ENCODE data around the gene SLC16A14. TPM values are rescaled to one million over a fixed set of nuclear protein-coding genes. Genes with fewer than 3 reads are reported as not detected.

SLC16A14 gene
- total RNA-seq, 1 donor from 2014 or later: 4.7 TPM

DNA sequence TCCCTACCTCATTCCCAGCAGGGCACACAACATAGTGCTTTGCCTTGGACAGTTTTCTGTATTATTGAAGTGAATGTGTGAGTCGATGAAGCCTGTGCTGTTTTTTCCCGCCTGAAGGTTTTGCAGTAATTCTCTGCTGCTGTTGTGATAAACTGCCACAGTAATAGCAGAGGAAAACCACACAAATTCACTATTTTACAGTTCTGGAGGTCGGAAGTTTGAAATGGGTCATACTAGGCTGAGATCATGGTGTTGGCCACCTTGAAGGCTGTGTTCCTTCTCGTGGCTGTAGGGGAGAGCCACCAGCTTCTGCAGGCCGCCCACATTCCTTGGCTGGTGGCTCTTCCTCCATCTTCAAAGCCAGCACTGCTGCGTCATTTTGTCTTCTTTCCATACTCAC is 678 bp upstream of the SLC16A14 start:
- Histone ChIP-seq H3K4me1 (peaks cover 6% of the 10 kb centered on the region), H3K9me3 (no peaks in the 10 kb centered on the region), H3K4me3 (no peak overlapping the region), H3K27ac (no peak overlapping the region), H3K27me3 (no peaks in the 10 kb centered on the region), H3K36me3 (no peaks in the 10 kb centered on the region)
- TF ChIP-seq, protein P1, sequence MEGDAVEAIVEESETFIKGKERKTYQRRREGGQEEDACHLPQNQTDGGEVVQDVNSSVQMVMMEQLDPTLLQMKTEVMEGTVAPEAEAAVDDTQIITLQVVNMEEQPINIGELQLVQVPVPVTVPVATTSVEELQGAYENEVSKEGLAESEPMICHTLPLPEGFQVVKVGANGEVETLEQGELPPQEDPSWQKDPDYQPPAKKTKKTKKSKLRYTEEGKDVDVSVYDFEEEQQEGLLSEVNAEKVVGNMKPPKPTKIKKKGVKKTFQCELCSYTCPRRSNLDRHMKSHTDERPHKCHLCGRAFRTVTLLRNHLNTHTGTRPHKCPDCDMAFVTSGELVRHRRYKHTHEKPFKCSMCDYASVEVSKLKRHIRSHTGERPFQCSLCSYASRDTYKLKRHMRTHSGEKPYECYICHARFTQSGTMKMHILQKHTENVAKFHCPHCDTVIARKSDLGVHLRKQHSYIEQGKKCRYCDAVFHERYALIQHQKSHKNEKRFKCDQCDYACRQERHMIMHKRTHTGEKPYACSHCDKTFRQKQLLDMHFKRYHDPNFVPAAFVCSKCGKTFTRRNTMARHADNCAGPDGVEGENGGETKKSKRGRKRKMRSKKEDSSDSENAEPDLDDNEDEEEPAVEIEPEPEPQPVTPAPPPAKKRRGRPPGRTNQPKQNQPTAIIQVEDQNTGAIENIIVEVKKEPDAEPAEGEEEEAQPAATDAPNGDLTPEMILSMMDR (IDR thresholded peaks at IDR 0.05): no peak
- intact Hi-C loops (cut with DNase I): no loop called here
- ATAC-seq (no peak), DNase-seq (no peak)

DNA sequence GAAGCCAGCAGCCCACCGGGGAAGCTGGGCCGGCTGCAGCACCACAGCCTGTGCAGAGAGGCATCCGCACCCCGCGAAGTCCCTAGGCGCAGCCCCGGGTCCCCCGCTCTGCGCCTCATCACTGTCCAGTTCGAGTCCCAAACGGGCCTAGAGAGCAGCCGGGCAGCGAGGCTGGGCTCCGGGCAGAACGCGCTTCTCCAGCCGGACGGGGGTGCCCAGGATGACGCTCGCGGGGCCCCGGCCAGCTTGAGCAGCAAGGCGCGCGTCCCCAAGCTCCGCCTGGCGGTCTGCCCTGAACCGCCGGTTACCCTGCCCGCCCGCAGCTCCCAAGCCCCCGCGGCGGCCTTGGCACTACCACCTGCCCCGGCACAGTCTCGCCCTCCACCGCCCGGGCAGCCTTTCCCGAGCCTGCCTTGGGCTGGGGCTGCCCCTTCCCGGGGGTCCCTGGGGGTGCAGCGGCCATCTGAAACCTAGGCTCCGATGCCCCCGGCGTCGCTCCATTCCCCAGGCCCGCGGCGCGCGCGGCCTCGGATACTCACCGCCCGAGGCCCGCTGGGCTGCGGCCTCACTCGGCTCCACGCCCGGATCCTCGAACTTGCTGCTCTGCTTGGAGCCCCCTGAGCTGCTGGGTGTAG is 591 bp downstream of the SLC16A14 start:
- ATAC-seq: peak; percentile 66
- H3K27ac ChIP-seq: peak overlapping the region; percentile 67
- peaks cover 6% of the 10 kb centered on the region for H3K4me1 ChIP-seq
- H3K4me3 ChIP-seq: peak overlapping the region; percentile 50
- peak; percentile 78 for DNase-seq
- H3K27me3 ChIP-seq: no peaks in the 10 kb centered on the region
- intact Hi-C loops (cut with DNase I): no loop called here
- TF ChIP-seq, protein P1 (IDR thresholded peaks at IDR 0.05): peak; percentile 32
- no peaks in the 10 kb centered on the region for H3K36me3 ChIP-seq
- no peaks in the 10 kb centered on the region for H3K9me3 ChIP-seq

DNA sequence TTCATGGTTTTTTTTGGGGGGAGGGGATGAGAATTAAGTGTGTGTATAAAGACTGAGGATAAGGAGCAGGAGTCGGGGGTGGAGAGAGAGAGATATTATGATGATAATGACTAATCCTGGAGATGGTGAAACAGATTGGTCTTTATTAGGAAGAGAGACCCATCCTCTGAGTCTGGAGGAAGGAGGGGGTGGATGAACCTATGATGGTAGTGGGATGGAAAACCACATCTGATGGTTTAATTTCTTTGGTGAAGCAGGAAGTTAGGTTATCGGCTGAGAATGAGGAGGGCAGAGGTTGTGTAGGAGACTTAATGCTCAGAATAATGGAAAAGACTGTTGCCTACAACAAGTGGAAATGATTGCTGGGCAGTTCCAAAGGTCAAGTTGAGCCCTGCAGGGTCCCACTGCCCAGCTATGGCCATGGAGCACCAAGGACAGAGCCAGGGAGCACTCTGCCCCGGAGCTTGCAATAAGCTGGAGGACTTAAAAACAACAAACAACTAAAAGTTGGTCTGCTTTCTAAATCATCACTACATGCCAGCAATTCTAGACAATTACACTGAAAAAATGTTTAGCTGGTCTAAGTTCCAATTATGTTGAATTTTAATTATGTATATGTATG is 7.9 kb downstream of the SLC16A14 start:
- Histone ChIP-seq H3K9me3 (no peaks in the 10 kb centered on the region), H3K4me1 (no peaks in the 10 kb centered on the region), H3K27ac (no peak overlapping the region), H3K27me3 (no peaks in the 10 kb centered on the region), H3K4me3 (no peak overlapping the region), H3K36me3 (no peaks in the 10 kb centered on the region)
- TF ChIP-seq, protein P1 (IDR thresholded peaks at IDR 0.05): no peak
- DNase-seq (no peak), ATAC-seq (no peak)
- intact Hi-C loops (cut with DNase I): no loop called here

DNA sequence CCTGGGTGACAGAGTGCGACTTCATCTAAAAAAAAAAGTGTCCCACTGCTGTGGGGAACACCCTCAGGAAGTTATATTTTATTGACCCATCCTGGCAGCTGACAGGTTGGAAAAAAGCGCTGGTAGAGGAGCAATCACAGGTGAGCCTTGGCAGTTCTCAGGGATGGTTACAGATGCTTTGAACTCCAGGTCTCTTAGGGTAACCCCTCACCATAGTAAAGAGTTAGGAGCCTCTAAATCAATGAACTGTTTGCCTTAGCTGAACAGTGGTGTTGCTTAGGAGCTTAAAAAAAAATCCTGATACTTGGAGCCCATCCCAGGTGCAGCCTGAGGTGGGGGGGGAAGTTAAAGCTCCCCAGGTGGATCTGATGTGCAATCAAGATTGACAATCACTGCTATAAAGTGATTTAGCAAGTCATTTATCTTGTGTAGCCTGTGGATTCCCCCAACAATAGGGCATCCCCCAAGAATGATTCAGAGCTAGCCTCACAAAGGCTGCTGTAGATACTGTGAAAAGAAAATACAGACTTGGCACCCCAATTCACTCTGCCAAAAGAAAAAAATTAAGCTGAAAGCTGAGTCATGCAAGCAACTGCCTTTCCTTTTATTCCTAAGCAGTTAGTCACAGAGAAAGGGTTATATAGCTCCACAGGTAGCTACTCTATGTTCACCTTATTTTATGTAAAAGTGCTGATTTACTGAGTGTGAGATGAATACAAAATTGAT is 14.8 kb downstream of the SLC16A14 start:
- Histone ChIP-seq H3K4me1 (no peaks in the 10 kb centered on the region), H3K27me3 (no peaks in the 10 kb centered on the region), H3K36me3 (no peaks in the 10 kb centered on the region), H3K27ac (no peak overlapping the region), H3K9me3 (no peaks in the 10 kb centered on the region), H3K4me3 (no peak overlapping the region)
- DNase-seq: no peak
- intact Hi-C loops (cut with DNase I): no loop called here
- ATAC-seq: no peak
- TF ChIP-seq, protein P1 (IDR thresholded peaks at IDR 0.05): no peak

DNA sequence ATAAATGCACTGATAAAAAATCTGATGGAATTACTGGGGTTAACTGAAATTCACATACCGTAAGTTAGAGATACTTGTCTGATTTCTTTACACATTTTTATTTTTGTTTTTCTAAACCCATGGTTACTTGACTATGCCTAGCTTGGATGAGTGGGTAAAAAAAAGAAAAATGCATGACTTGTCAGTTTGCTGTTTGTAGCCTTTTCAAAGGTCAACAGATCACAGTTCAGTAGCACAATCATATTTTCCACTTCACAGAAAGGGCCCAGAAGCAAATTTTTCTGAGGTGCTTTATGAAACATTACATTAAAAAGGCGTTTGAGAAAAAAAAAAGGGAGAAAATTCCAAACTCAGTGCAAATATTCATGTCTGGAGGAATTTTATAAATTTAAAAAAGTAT is 16.4 kb downstream of the SLC16A14 start:
- H3K4me3 ChIP-seq: no peak overlapping the region
- intact Hi-C loops (cut with DNase I): no loop called here
- H3K4me1 ChIP-seq: no peaks in the 10 kb centered on the region
- ATAC-seq (no peak), DNase-seq (no peak)
- H3K27me3 ChIP-seq: no peaks in the 10 kb centered on the region
- no peaks in the 10 kb centered on the region for H3K36me3 ChIP-seq
- no peaks in the 10 kb centered on the region for H3K9me3 ChIP-seq
- no peak overlapping the region for H3K27ac ChIP-seq
- TF ChIP-seq, protein P1 (IDR thresholded peaks at IDR 0.05): no peak
